Left ventricle myocardium inferior (tissue), 1 donor: ENCODE results near the gene BCAN. TPM values are rescaled to one million over a fixed set of nuclear protein-coding genes. Genes with fewer than 3 reads are reported as not detected.

Source experiments
- DNase-seq: peaks from one replicate; pipeline ENCODE4 v3.0.0-alpha.2; 2020
- H3K27ac ChIP-seq: fragments of 200-600 bp; replicated peaks from 2 replicates; pipeline ENCODE4 v1.8.0; 2021
- H3K27me3 ChIP-seq: fragments of 200-600 bp; 2 replicates; pipeline ENCODE4 v1.8.0; 2021; ENCODE audit warnings: low read depth
- H3K36me3 ChIP-seq: fragments of 200-600 bp; 2 replicates; pipeline ENCODE4 v1.8.0; 2021
- H3K4me1 ChIP-seq: fragments of 200-600 bp; 2 replicates; pipeline ENCODE4 v1.8.0; 2021
- H3K4me3 ChIP-seq: fragments of 200-600 bp; 2 replicates; pipeline ENCODE4 v1.8.0; 2021; ENCODE audit warnings: mild to moderate bottlenecking, moderate library complexity
- H3K9me3 ChIP-seq: fragments of 200-600 bp; replicated peaks from 2 replicates; pipeline ENCODE4 v1.8.0; 2021
- intact Hi-C: fragments of 100-400 bp; cut with micrococcal nuclease; formaldehyde crosslinking; loops from one replicate; pipeline ENCODE4 v1.11.0; 2022
- total RNA-seq: library from RNA; stranded (reverse); fragmentation: NEBNext Ultra II Directional; extraction: Animal tissue kit (Norgen Biotek cat#: 25700); gene quantifications from one replicate; pipeline ENCODE4 v1.2.1, GENCODE V29; 2021
- TF ChIP-seq, protein P1 (sequence below): fragments of 200-600 bp; IDR thresholded peaks from 2 replicates; pipeline ENCODE4 v1.8.0; 2021; ENCODE audit warnings: antibody characterized with exemption, mild to moderate bottlenecking, borderline replicate concordance
- donor health status: DM: no; HTN: yes; CAD: no; lungs with severe emphysema.

Gene BCAN
- total RNA-seq, 1 donor from 2014 or later = 0.05 TPM

DNA sequence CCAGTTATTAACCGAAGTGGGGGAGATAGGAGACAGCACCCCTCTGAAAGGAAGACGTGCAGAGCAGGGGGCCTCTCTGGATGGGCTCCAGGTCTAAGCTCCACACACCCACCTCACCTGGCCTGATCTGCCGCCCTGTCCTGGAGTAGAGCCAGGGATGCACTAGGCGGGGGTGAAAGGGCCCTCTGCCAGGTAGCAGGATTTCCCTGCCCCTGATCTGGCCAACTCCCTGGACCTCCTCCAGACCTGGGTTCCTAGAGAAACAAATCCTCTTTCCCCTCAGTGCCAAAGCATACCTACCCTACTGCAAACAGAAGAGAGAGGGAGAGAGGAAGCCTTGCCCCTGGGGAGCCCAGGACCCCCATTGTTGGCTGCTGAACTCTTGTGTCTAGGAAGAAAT lies 61.4 kb downstream of the BCAN start:
- no peaks in the 10 kb centered on the region for H3K9me3 ChIP-seq
- no peak for DNase-seq
- TF ChIP-seq, protein P1, sequence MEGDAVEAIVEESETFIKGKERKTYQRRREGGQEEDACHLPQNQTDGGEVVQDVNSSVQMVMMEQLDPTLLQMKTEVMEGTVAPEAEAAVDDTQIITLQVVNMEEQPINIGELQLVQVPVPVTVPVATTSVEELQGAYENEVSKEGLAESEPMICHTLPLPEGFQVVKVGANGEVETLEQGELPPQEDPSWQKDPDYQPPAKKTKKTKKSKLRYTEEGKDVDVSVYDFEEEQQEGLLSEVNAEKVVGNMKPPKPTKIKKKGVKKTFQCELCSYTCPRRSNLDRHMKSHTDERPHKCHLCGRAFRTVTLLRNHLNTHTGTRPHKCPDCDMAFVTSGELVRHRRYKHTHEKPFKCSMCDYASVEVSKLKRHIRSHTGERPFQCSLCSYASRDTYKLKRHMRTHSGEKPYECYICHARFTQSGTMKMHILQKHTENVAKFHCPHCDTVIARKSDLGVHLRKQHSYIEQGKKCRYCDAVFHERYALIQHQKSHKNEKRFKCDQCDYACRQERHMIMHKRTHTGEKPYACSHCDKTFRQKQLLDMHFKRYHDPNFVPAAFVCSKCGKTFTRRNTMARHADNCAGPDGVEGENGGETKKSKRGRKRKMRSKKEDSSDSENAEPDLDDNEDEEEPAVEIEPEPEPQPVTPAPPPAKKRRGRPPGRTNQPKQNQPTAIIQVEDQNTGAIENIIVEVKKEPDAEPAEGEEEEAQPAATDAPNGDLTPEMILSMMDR = no peak
- intact Hi-C loops = no loop called here
- H3K27ac ChIP-seq = no peak overlapping the region
- H3K4me1 ChIP-seq = peaks cover 30% of the 10 kb centered on the region
- peaks cover 81% of the 10 kb centered on the region for H3K27me3 ChIP-seq
- H3K4me3 ChIP-seq = no peak overlapping the region
- no peaks in the 10 kb centered on the region for H3K36me3 ChIP-seq

DNA sequence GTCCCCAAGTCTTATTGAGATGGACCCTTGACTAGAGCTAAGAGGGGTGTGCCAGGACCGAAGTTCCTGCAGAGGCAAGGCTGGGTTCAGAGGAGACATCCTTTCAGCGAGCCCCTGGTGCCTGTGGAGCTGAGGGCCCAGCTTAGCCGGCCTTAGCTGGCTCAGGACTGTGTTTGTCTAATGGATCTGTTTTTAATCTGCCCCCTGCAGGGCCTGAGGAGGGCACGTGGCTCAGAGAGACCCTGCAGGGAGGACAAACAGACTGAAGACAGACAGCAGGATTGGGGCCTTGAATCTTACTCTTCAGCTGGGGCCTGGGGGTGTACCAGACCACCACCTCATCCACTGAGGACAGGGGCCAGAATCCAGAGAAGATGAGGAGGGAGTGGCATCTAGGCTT lies 61.8 kb downstream of the BCAN start:
- TF ChIP-seq, protein P1 = no peak
- intact Hi-C loops = no loop called here
- peaks cover 30% of the 10 kb centered on the region for H3K4me1 ChIP-seq
- no peak for DNase-seq
- H3K4me3 ChIP-seq = no peak overlapping the region
- H3K9me3 ChIP-seq = no peaks in the 10 kb centered on the region
- H3K27ac ChIP-seq = no peak overlapping the region
- H3K27me3 ChIP-seq = peaks cover 79% of the 10 kb centered on the region
- H3K36me3 ChIP-seq = no peaks in the 10 kb centered on the region

DNA sequence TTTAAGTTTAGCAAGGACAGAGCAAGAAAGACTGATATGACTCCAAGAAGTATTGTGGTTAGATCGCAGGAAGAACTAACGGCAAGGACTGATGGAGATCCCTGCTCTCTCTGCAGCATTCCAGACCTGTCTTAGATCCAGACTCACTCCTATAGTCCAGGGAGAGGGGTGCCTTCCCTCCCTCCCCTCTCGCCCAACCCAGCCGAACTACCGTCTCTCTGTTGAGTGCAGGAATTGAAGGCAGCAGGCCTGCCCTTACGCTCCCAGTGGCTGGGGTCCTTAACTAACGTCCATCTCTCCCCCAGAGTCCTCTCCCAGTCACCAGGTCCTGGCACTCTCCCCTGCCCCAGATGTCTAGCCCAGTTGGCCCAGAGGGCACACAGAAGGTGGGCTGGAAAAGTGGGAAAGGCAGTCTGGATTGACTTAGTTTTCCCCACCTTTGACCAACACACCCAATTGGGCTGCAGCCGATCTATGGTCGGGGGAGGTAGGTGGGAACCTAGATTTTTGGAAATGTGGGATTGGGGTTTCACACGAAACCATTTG lies 62.3 kb downstream of the BCAN start:
- no peak for DNase-seq
- no peaks in the 10 kb centered on the region for H3K9me3 ChIP-seq
- intact Hi-C loops = no loop called here
- peaks cover 74% of the 10 kb centered on the region for H3K27me3 ChIP-seq
- H3K27ac ChIP-seq = no peak overlapping the region
- H3K36me3 ChIP-seq = no peaks in the 10 kb centered on the region
- peaks cover 30% of the 10 kb centered on the region for H3K4me1 ChIP-seq
- TF ChIP-seq, protein P1 = no peak
- no peak overlapping the region for H3K4me3 ChIP-seq

DNA sequence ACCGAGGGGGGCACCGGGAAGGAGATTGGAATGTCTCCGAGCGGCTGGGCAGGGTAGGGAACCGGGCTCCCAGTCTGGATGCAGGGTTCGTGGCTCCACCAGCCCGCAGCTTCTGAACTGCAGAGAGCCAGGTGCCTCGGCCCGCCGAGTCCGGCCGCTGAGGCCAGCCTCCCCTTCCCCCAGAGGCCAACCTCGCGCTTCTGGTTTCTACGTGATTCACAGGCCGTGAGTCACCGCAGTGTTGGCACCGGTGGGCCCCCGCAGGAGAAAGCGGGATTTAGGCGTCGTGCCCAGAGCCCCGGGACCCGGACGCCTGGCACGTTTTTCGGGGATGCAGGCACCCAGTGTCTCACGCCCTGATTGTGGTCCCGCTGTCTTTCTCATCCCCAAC lies 63.0 kb downstream of the BCAN start:
- peak; percentile 29 for DNase-seq
- TF ChIP-seq, protein P1 = no peak
- no peak overlapping the region for H3K27ac ChIP-seq
- H3K27me3 ChIP-seq = peaks cover 69% of the 10 kb centered on the region
- intact Hi-C loops = no loop called here
- no peaks in the 10 kb centered on the region for H3K9me3 ChIP-seq
- H3K4me3 ChIP-seq = peak overlapping the region; percentile 66
- no peaks in the 10 kb centered on the region for H3K36me3 ChIP-seq
- peaks cover 37% of the 10 kb centered on the region for H3K4me1 ChIP-seq

DNA sequence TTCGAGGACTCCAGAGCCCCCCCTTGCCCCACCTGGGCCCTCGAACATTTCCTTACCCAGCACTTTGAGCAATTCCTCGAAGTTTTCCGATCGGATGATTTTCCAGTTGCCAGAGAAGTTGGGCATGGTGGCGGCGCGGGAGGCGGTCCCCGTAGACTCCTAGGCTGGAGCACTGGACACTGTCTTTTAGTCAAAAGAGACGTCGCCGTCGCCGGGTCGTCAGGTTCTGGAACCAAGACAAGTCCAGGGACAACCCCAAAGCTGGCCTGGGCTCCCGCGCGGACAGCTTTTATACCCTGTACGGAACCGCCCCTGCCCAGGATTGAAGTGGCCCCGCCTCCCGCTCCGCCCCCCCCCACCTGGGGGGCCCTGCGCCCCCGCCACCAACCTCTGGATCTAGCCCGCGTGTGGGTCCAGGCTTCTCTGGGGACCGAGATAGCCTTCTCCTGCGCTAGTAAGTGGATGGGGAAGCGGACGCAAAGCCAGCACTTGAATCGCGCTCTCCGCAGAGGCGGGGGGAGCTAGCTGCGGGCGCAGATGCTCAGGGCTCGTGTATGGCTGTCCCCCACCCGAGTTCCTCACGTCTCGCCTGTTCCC lies 63.5 kb downstream of the BCAN start, which contains the start of gene CRABP2:
CRABP2 (minus strand) TSS at position 263 of the 597 bp plus-strand sequence; CDS start at position 126, 137 bp downstream.
- Histone ChIP-seq H3K27ac (peak within 1 kb of the TSS; percentile 73), H3K4me1 (peaks cover 42% of the 10 kb centered on the region), H3K27me3 (peaks cover 64% of the 10 kb centered on the region), H3K9me3 (no peaks in the 10 kb centered on the region), H3K4me3 (peak within 1 kb of the TSS; percentile 66), H3K36me3 (no peaks in the 10 kb centered on the region)
- intact Hi-C loops = no loop called here
- TF ChIP-seq, protein P1 = no peak
- DNase-seq = no peak
